Motor neuron (in vitro differentiated cells): ENCODE results near the gene YWHAE. TPM values are rescaled to one million over a fixed set of nuclear protein-coding genes. Genes with fewer than 3 reads are reported as not detected.
"Not testable (repeated sequence)": the region's sequence is repeated elsewhere in the genome, so short reads cannot be mapped to it uniquely, and the experiment has no call there.

Source experiments
- ATAC-seq, 8 experiments: fragments of 200-7000 bp; cut with Tn5 transposase; replicated peaks in 6 of 8; 2 replicates each; pipeline ENCODE4 v1.8.0; 2021; ENCODE audit warnings: mild to moderate bottlenecking in 8 of 8, moderate library complexity in 8 of 8
- H3K27ac ChIP-seq, 2 donors: fragments of 250-450 bp; sonication (Bioruptor Pico); 2 replicates each; pipeline ENCODE4 v1.9.0; 2021; ENCODE audit warnings: antibody characterized with exemption in 2 of 2, mild to moderate bottlenecking in 2 of 2, moderate library complexity in 1 of 2
- H3K4me1 ChIP-seq, 2 donors: fragments of 250-450 bp; sonication (Bioruptor Pico); replicated peaks in 1 of 2; 2 replicates each; pipeline ENCODE4 v1.6.1; 2021; ENCODE audit warnings: antibody characterized with exemption in 2 of 2, mild to moderate bottlenecking in 2 of 2, moderate library complexity in 1 of 2
- H3K4me3 ChIP-seq, 5 donors: fragments of 250-450 bp; sonication (Bioruptor Pico); 2 replicates each; pipeline ENCODE4 v1.9.0; 2021; ENCODE audit warnings: antibody characterized with exemption in 5 of 5, mild to moderate bottlenecking in 5 of 5, moderate library complexity in 4 of 5
- WGBS, 10 experiments: fragments of 450-650 bp; shearing (Covaris generic); methylation state at CpG; one replicate each; pipeline ENCODE4 v1.0.0; 2022; 5-methylcytosine and 5-hydroxymethylcytosine counted together
- in situ Hi-C, 9 experiments: fragments of 400-800 bp; cut with MboI; loops; one replicate each; pipeline ENCODE4 v1.15.0; 2021; ENCODE audit warnings: low sequenced_read_pairs in 9 of 9, low pct_unique_long_range_greater_than_20kb in 2 of 9; ENCODE audit not compliant: unreplicated experiment in 9 of 9
- total RNA-seq, 8 experiments: library from RNA; unstranded; fragments of 300-600 nt; gene quantifications; 2 replicates each; pipeline versions ENCODE4 v1.2.3 to v1.2.4, GENCODE V29; 2022

The YWHAE gene
- total RNA-seq, 8 experiments from 2014 or later: 240 to 720 (median 456) TPM

DNA sequence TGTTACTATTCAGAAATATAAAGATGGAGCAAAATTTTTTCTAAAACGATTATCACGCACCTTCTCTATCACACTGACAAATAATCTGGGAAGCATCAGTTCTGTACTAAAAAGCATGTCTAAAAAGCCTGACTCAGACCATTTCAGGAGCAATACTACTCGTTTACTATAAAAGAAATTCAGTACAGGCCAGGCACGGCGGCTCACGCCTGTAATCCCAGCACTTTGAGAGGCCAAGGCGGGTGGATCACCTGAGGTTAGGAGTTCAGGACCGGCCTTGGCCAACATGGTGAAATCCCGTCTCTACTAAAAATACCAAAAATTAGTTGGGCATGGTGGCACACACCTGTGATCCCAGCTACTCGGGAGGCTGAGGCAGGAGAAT lies 21.6 kb downstream of the YWHAE start:
- peaks cover 12 to 27% of the 10 kb centered on the region in 2 donors for H3K4me1 ChIP-seq
- ATAC-seq, in situ Hi-C loops, H3K4me3 ChIP-seq, H3K27ac ChIP-seq: not testable (repeated sequence)
- WGBS, 10 experiments: 34 to 100% (median 95%) methylated on average over 1 to 9 of the region's 10 CpGs; no CpG with 5 or more reads in 1 of the 10 experiments

DNA sequence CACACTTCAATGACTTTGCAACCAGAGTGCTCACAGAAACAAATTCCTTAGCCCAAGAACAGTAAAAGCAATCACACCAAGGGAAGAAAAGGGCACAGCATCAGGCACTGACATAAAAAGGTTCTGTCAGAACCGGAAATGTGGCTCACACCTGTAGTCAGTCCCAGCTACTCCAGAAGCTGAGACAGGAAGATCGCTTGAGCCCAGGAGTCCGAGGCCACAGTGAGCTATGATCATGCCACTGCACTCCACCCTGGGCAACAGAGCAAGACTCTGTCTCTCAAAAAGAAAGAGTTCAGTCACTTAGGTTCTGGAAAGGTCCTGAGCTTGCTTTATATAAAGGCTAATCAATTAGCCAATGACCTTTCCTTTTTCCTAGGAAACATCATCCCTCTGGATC lies 22.7 kb downstream of the YWHAE start:
- WGBS, 10 experiments: 53 to 100% (median 95%) methylated on average over 2 to 3 of the region's 3 CpGs; no CpG with 5 or more reads in 6 of the 10 experiments
- no peak overlapping the region for H3K27ac ChIP-seq
- no peak overlapping the region for H3K4me3 ChIP-seq
- in situ Hi-C loops: no loop called here
- ATAC-seq: no peak
- H3K4me1 ChIP-seq: peaks cover 12 to 27% of the 10 kb centered on the region in 2 donors

DNA sequence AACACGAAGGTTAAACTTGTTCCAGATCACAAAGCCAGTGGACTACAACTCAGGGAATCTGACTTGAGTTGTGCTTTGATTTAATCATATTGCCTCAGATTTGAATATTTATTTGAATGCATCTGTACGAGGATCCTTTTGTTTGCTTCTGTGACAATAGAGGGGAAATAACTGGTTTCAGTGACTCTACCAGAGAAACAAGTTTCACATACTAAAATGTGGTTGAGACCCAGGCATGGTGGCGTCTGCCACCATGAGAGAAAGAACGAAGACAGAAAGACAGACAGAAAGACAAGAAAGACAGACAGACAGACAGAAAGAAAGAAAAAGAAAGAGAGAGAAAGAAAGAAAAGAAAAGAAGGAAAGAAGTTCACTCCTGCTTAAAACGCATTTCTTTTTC lies 24.0 kb downstream of the YWHAE start:
- Histone ChIP-seq H3K4me1 (peaks cover 12 to 23% of the 10 kb centered on the region in 2 donors), H3K27ac (peak overlapping the region in 1 of 2 donors; percentile 26), H3K4me3 (no peak overlapping the region)
- in situ Hi-C loops: no loop called here
- ATAC-seq: no peak
- 29 to 93% (median 72%) methylated on average over 1 to 5 of the region's 5 CpGs for WGBS, 10 experiments

GRCh38 chr17:1375615-1376014 lies 24.4 kb downstream of the YWHAE start:
- in situ Hi-C loops: no loop called here
- no peak for ATAC-seq
- Histone ChIP-seq H3K4me3 (no peak overlapping the region), H3K27ac (no peak overlapping the region), H3K4me1 (peaks cover 12 to 18% of the 10 kb centered on the region in 2 donors)
- WGBS, 10 experiments: 0 to 80% (median 35%) methylated on average over 1 to 2 of the region's 2 CpGs; no CpG with 5 or more reads in 2 of the 10 experiments

- Histone ChIP-seq H3K27ac (no peak overlapping the region), H3K4me1 (peaks cover 12 to 18% of the 10 kb centered on the region in 2 donors), H3K4me3 (no peak overlapping the region)
- in situ Hi-C loops: no loop called here
- WGBS, 10 experiments: 39 to 100% (median 89%) methylated on average over 1 to 9 of the region's 10 CpGs
- peak in 1 of 8 experiments; percentile 39 for ATAC-seq
These were observed 25.4 kb downstream of the YWHAE start for GRCh38 chr17:1374431-1375177.

- Histone ChIP-seq H3K27ac (no peak overlapping the region), H3K4me1 (peaks cover 12 to 18% of the 10 kb centered on the region in 2 donors), H3K4me3 (no peak overlapping the region)
- WGBS, 10 experiments: 44 to 100% (median 94%) methylated on average over 1 to 8 of the region's 9 CpGs; no CpG with 5 or more reads in 3 of the 10 experiments
- ATAC-seq: peak in 1 of 8 experiments; percentile 24
- in situ Hi-C loops: no loop called here
These were observed 26.2 kb downstream of the YWHAE start for GRCh38 chr17:1373707-1374237.

DNA sequence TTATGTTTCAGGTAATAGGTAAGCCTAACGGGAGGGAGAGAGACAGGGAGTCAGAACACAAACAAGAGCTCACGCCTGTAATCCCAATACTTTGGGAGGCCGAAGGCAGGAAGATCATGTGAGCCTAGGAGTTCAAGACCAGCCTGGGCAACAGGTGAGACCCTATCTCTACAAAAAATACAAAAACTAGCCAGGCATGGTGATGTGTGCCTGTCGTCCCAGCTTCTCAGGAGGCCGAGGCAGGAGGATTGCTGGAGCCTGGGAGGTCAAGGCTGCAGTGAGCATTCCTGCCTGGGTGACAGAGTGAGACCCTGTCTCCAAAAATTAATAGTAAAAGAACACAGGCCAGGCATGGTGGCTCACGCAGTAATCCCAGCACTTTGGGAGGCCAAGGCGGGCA lies 27.4 kb downstream of the YWHAE start:
- in situ Hi-C loops: no loop called here
- peaks cover 12 to 14% of the 10 kb centered on the region in 2 donors for H3K4me1 ChIP-seq
- ATAC-seq: no peak
- H3K27ac ChIP-seq: no peak overlapping the region
- WGBS, 10 experiments: 40 to 100% (median 83%) methylated on average over 1 to 5 of the region's 7 CpGs; no CpG with 5 or more reads in 2 of the 10 experiments
- H3K4me3 ChIP-seq: no peak overlapping the region

DNA sequence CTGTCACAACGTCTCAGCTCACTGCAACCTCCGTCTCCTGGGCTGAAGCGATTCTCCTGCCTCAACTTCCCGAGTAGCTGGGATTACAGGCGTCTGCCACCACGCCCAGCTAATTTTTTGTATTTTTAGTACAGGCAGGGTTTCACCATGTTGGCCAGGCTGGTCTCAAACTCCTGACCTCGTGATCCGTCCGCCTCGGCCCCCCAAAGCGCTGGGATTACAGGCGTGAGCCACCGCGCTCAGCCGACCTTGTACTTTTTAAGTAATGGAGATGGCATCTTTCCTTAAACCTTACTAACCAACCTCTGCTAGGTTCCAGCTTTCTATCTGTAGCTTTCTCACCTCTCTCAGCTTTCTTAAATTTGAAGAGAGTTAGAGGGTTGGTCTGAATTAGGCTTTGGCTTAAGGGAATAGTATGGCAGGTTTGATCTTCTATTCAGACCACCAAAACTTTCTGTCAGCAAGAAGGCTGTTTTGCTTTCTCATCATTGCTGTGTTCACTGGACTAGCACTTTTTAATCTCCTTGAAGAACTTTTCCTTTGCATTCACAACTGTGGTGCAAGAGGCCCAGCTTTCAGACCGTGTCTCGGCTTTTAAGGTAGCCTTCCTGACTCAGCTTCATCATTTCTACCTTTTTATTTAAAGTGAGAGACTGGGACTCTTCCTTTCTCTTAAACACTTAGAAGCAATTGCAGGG lies 28.0 kb downstream of the YWHAE start:
- no peak for ATAC-seq
- Histone ChIP-seq H3K27ac (no peak overlapping the region), H3K4me3 (no peak overlapping the region), H3K4me1 (peaks cover 9 to 12% of the 10 kb centered on the region in 2 donors)
- in situ Hi-C loops: no loop called here
- 40 to 100% (median 93%) methylated on average over 2 to 16 of the region's 17 CpGs; no CpG with 5 or more reads in 3 of the 10 experiments for WGBS, 10 experiments

DNA sequence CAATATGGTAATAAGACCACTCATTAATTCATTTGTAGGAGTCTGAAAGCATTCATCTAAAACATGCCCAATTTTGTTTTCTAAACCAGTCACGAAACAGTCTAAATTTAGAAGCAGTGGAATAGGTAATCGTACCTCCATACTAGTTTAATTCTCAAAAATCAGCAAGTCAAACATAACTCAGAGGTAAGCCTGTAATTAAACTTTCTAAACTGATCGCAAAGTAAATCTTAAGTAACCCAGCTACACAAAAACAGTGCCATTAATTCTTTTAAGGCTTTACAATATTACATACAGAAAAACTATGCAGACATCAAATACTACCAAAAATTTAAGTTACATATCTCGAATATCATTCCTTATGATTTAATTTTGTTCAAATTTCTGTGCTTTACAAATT lies 31.4 kb downstream of the YWHAE start:
- ATAC-seq: no peak
- 70 to 100% (median 95%) methylated on average over 2 to 4 of the region's 4 CpGs for WGBS, 10 experiments
- Histone ChIP-seq H3K27ac (no peak overlapping the region), H3K4me3 (no peak overlapping the region), H3K4me1 (peaks cover 0 to 3% of the 10 kb centered on the region in 2 donors)
- in situ Hi-C loops: no loop called here

DNA sequence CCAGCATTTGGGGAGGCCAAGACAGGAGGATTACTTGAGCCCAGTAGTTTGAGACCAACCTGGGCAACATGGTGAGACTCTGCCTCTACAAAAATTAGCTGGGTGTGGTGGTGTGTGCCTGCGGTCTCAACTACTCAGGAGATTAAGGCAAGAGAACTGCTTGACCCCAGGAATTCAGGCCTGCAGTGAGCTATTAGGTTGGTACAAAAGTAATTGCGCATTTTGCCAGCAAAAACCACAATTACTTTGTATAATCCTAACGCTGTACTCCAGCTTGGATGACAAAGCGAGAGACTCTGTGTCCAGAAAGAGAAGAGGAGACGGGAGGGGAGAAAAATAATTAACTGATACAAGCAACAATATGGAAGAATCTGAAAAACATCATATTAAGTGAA lies 32.7 kb downstream of the YWHAE start:
- no peak overlapping the region for H3K27ac ChIP-seq
- WGBS, 10 experiments: 0 to 91% (median 70%) methylated on average over 2 to 5 of the region's 5 CpGs
- no peak overlapping the region for H3K4me3 ChIP-seq
- ATAC-seq: peak in 3 of 8 experiments; percentile 26 to 51 (median 45)
- H3K4me1 ChIP-seq: peaks cover 0 to 4% of the 10 kb centered on the region in 2 donors
- in situ Hi-C loops: no loop called here

DNA sequence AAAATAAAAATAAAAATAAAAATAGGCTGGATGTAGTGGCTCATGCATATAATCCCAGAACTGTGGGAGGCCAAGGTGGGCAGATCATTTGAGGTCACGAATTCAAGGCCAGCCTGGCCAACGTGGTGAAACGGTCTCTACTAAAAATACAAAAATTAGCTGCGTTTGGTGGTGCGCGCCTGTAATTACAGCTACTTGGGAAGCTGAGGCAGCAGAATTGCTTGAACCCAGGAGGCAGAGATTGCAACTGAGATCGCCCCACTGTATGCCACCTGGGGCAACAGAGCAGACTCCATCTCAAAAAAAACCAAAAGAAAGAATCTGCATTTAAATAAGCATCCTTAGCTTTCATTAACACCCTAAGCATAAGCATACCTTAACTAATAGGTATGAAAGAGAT lies 33.8 kb downstream of the YWHAE start:
- Histone ChIP-seq H3K4me1 (peaks cover 3 to 8% of the 10 kb centered on the region in 2 donors), H3K4me3 (no peak overlapping the region), H3K27ac (no peak overlapping the region)
- WGBS, 10 experiments: 82 to 100% (median 90%) methylated on average over 1 to 7 of the region's 7 CpGs; no CpG with 5 or more reads in 1 of the 10 experiments
- in situ Hi-C loops: no loop called here
- no peak for ATAC-seq

GRCh38 chr17:1365445-1366039 lies 34.5 kb downstream of the YWHAE start:
- in situ Hi-C loops: no loop called here
- H3K27ac ChIP-seq: no peak overlapping the region
- WGBS, 10 experiments: 0 to 18% (median 9%) methylated on average over 1 to 9 of the region's 11 CpGs
- peaks cover 3 to 8% of the 10 kb centered on the region in 2 donors for H3K4me1 ChIP-seq
- ATAC-seq: peak; percentile 54 to 82 (median 68)
- peak overlapping the region in 1 of 5 donors; percentile 12 for H3K4me3 ChIP-seq

DNA sequence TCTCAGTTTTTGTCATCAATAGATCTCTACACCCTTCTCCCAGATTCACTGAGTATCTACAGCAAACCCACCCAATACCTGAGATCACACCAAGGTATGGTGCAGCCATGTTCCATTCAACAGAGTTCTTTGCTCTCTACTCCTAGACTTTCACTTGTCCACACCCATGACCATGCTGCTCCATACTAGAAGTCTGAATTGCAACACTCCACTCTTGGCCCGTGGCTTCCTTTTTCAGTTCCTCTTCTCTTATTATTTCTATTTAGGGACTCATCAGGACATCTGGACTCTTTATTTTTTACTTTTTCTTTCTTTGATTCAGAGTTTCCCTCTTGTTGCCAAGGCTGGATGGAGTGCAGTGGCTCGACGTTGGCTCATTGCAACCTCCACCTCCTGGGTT lies 37.1 kb downstream of the YWHAE start:
- in situ Hi-C loops: no loop called here
- peaks cover 3 to 8% of the 10 kb centered on the region in 2 donors for H3K4me1 ChIP-seq
- 0 to 100% (median 64%) methylated on average over 1 to 3 of the region's 3 CpGs; no CpG with 5 or more reads in 2 of the 10 experiments for WGBS, 10 experiments
- H3K27ac ChIP-seq: no peak overlapping the region
- peak in 2 of 8 experiments; percentile 16 to 35 for ATAC-seq
- H3K4me3 ChIP-seq: no peak overlapping the region
